ENCODE measurements around the gene SNTG2. TPM values are rescaled to one million over a fixed set of nuclear protein-coding genes. Genes with fewer than 3 reads are reported as not detected.

Gene SNTG2
- total RNA-seq, 1 donor from 2014 or later, result 1.9 TPM

GRCh38 chr2:915979-916378 is 34.7 kb upstream of the SNTG2 start:
- Histone ChIP-seq H3K4me2 (ENCODE audit: low read length) (no peak overlapping the region), H3K4me3 (ENCODE audit: insufficient read depth, low read depth, low read length) (no peak overlapping the region), H2AFZ (ENCODE audit: low read depth, low read length) (no peak overlapping the region), H3K79me2 (ENCODE audit: insufficient read depth, low read length) (no peaks in the 10 kb centered on the region), H3K27me3 (ENCODE audit: insufficient read depth, low read length) (no peaks in the 10 kb centered on the region), H3K27ac (ENCODE audit: low read depth, low read length) (no peak overlapping the region), H4K20me1 (ENCODE audit: insufficient read depth, low read length) (no peaks in the 10 kb centered on the region), H3K4me1 (ENCODE audit: insufficient read depth, low read length) (no peaks in the 10 kb centered on the region), H3K36me3 (ENCODE audit: insufficient read depth, low read length) (no peaks in the 10 kb centered on the region), H3K9me3 (ENCODE audit: insufficient read depth, low read depth, low read length) (peaks cover 3% of the 10 kb centered on the region), H3K9ac (ENCODE audit: low read length) (no peak overlapping the region)
- Mint-ChIP-seq H3K9me3 (ENCODE audit: unreplicated experiment) (no peaks in the 10 kb centered on the region), H3K27me3 (ENCODE audit: low read depth, unreplicated experiment) (peaks cover 12% of the 10 kb centered on the region), H3K27ac (ENCODE audit: unreplicated experiment) (no peak overlapping the region), H3K36me3 (ENCODE audit: low read depth, unreplicated experiment) (no peaks in the 10 kb centered on the region), H3K4me1 (ENCODE audit: low read depth, unreplicated experiment) (no peaks in the 10 kb centered on the region), H3K4me3 (ENCODE audit: unreplicated experiment) (no peak overlapping the region)
- FAIRE-seq, result no peak
- no peak for TF ChIP-seq EZH2 (IDR thresholded peaks at IDR 0.05; ENCODE audit: insufficient read depth, low read length)
- TF ChIP-seq CTCF (IDR thresholded peaks at IDR 0.05; ENCODE audit: insufficient read depth, low read depth, low read length), result no peak
- no peak for DNase-seq (ENCODE audit: low read depth)

- no peak overlapping the region for H3K9ac ChIP-seq (ENCODE audit: low read length)
- Mint-ChIP-seq H3K27ac (ENCODE audit: unreplicated experiment) (no peak overlapping the region), H3K27me3 (ENCODE audit: low read depth, unreplicated experiment) (peaks cover 5% of the 10 kb centered on the region), H3K4me1 (ENCODE audit: low read depth, unreplicated experiment) (no peaks in the 10 kb centered on the region), H3K9me3 (ENCODE audit: unreplicated experiment) (no peaks in the 10 kb centered on the region), H3K36me3 (ENCODE audit: low read depth, unreplicated experiment) (no peaks in the 10 kb centered on the region), H3K4me3 (ENCODE audit: unreplicated experiment) (no peak overlapping the region)
- no peak for FAIRE-seq
- H3K27ac ChIP-seq (ENCODE audit: low read depth, low read length), result no peak overlapping the region
- H3K4me2 ChIP-seq (ENCODE audit: low read length), result no peak overlapping the region
- TF ChIP-seq CTCF (IDR thresholded peaks at IDR 0.05; ENCODE audit: insufficient read depth, low read depth, low read length) (no peak), EZH2 (IDR thresholded peaks at IDR 0.05; ENCODE audit: insufficient read depth, low read length) (no peak)
- no peaks in the 10 kb centered on the region for H3K27me3 ChIP-seq (ENCODE audit: insufficient read depth, low read length)
- peaks cover 3% of the 10 kb centered on the region for H3K9me3 ChIP-seq (ENCODE audit: insufficient read depth, low read depth, low read length)
- H3K4me1 ChIP-seq (ENCODE audit: insufficient read depth, low read length), result no peaks in the 10 kb centered on the region
- no peak overlapping the region for H2AFZ ChIP-seq (ENCODE audit: low read depth, low read length)
- H3K4me3 ChIP-seq (ENCODE audit: insufficient read depth, low read depth, low read length), result no peak overlapping the region
- H3K36me3 ChIP-seq (ENCODE audit: insufficient read depth, low read length), result no peaks in the 10 kb centered on the region
- DNase-seq (ENCODE audit: low read depth), result no peak
- no peaks in the 10 kb centered on the region for H4K20me1 ChIP-seq (ENCODE audit: insufficient read depth, low read length)
- H3K79me2 ChIP-seq (ENCODE audit: insufficient read depth, low read length), result no peaks in the 10 kb centered on the region
These were observed 33.7 kb upstream of the SNTG2 start for GRCh38 chr2:916935-917334.

GRCh38 chr2:919672-920071 is 31.0 kb upstream of the SNTG2 start:
- FAIRE-seq (no peak), DNase-seq (ENCODE audit: low read depth) (no peak)
- H3K4me1 ChIP-seq (ENCODE audit: insufficient read depth, low read length), result no peaks in the 10 kb centered on the region
- H3K9me3 ChIP-seq (ENCODE audit: insufficient read depth, low read depth, low read length), result no peaks in the 10 kb centered on the region
- Mint-ChIP-seq H3K4me1 (ENCODE audit: low read depth, unreplicated experiment) (no peaks in the 10 kb centered on the region), H3K27me3 (ENCODE audit: low read depth, unreplicated experiment) (peaks cover 18% of the 10 kb centered on the region), H3K9me3 (ENCODE audit: unreplicated experiment) (no peaks in the 10 kb centered on the region), H3K27ac (ENCODE audit: unreplicated experiment) (no peak overlapping the region), H3K36me3 (ENCODE audit: low read depth, unreplicated experiment) (no peaks in the 10 kb centered on the region), H3K4me3 (ENCODE audit: unreplicated experiment) (no peak overlapping the region)
- TF ChIP-seq CTCF (IDR thresholded peaks at IDR 0.05; ENCODE audit: insufficient read depth, low read depth, low read length) (no peak), EZH2 (IDR thresholded peaks at IDR 0.05; ENCODE audit: insufficient read depth, low read length) (no peak)
- H3K4me3 ChIP-seq (ENCODE audit: insufficient read depth, low read depth, low read length), result no peak overlapping the region
- H2AFZ ChIP-seq (ENCODE audit: low read depth, low read length), result no peak overlapping the region
- no peaks in the 10 kb centered on the region for H4K20me1 ChIP-seq (ENCODE audit: insufficient read depth, low read length)
- H3K9ac ChIP-seq (ENCODE audit: low read length), result no peak overlapping the region
- no peak overlapping the region for H3K4me2 ChIP-seq (ENCODE audit: low read length)
- H3K27me3 ChIP-seq (ENCODE audit: insufficient read depth, low read length), result no peaks in the 10 kb centered on the region
- no peak overlapping the region for H3K27ac ChIP-seq (ENCODE audit: low read depth, low read length)
- H3K79me2 ChIP-seq (ENCODE audit: insufficient read depth, low read length), result no peaks in the 10 kb centered on the region
- H3K36me3 ChIP-seq (ENCODE audit: insufficient read depth, low read length), result no peaks in the 10 kb centered on the region
